ENCODE measurements around the gene FXYD7.
A peak's percentile ranks its signal among the peaks of the same experiment; 100 is the strongest.
"Not testable (repeated sequence)": the region's sequence is repeated elsewhere in the genome, so short reads cannot be mapped to it uniquely, and the experiment has no call there.

The FXYD7 gene

DNA sequence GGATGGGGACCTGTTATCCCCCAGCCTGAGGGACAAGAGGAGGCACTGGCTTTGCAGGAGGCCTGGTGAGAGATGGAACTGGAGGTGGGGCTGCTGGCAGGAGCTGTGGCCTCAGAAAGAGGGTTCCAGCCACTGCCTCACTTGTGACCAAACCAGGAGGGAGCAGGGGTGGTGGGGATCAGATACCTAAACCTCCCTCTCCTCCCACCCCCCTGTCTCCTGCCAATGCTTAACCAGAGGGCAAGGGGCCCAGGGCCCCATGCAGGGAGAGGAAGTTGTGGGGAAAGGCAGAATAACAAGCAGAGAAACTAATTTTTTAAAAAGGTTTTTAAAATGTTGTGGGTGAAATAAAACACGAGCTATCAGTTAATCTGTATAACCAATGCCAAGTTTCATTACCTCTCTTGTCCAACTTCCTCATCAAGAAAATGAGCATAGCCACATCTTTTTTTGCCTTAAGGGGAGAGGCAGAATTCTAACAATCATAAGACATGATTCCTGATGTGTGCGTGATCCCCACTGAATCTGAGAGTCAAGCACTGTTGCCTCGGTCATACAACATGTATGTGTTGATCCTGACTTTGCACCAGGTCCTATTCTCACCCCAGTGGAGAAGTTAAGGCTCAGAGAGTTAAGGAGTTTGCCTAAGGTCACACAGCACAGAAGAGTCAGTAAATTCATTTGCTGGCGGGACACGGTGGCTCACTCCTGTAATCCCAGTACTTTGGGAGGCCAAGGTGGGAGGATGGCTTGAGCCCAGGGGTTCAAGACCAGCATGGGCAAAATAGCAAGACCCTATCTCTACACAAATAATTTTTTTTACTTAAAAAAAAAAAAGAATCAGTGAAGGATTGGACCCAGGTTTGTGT, 24.4 kb downstream of the FXYD7 start:
- DNase-seq, result no peak

DNA sequence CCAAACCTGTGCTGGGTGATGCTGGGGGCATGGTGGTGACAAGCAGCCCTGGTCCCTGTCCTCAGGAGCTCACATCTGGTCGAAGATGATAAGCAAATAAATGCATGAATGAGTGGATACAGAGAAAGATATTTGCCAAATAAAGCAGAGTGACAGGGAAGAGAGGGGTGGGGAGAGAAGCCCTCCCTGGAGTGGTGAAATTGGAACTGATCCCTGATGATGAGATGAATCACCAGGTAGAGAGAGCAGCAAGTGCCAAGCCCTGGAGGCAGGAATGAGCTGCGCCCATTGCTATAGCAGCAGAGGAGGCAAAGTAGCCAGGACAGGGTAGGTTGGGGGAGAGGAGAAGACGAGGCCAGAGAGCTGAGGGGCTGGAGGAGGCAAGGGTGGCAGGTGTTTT, 25.1 kb downstream of the FXYD7 start:
- peak; percentile 82 for DNase-seq

DNA sequence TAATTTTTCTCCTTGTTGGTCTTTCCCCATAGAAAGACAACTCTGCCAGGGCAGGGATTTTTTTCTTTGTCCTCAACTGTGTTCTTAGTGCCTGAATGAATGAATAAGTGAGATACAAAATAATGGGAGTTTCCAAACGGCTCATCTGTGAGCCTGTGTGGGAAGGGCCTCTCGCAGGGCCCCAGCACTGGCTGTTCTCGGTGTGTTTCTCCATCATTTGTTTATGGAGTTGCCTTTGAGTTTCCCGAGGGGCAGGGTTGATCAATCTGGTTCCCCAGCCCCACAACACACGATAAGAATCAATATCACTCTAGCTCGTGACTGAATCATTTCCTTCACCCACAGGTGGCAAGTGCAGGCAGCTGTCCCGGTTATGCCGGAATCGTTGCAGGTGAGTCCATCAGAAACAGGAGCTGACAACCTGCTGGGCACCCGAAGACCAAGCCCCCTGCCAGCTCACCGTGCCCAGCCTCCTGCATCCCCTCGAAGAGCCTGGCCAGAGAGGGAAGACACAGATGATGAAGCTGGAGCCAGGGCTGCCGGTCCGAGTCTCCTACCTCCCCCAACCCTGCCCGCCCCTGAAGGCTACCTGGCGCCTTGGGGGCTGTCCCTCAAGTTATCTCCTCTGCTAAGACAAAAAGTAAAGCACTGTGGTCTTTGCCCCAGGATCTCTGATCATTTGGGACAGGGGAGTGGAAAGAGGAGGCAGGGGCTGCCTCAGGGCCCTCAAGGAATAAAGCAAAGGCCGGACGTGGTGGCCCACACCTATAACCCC, 26.4 kb downstream of the FXYD7 start:
- no peak for DNase-seq

DNA sequence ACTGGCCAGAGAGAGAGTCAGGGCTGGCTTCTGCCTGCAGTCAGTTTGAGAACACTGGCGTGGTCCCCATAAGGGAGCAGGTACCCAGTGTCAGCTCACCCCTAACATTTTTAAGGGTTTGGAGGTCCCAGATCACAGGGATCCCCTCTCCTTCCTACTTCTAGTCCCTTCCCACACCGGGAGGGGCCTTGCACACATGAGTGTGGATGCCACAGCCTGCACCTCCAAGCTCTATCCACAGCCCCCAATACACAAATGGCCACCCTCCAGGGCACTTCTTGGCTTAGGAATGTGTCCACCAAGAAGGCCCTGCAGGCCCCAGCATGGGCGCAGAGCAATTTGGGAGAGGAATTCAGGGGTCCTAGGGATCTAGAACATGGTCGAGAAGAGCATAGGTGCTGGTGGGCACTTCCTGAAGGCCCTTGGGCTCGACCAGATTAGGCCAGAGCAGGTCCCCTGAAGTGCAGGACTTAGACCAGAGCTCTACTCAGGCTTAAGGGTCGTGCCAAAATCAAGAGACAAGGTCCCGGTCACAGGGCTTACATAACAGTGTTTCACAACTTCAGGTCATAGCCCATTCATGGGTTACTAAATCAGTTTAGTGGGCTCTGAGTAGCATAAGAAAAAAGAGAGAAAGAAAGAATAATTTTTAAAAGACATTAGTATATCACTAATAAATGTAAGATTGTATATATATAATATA, 27.5 kb downstream of the FXYD7 start:
- no peak for DNase-seq

DNA sequence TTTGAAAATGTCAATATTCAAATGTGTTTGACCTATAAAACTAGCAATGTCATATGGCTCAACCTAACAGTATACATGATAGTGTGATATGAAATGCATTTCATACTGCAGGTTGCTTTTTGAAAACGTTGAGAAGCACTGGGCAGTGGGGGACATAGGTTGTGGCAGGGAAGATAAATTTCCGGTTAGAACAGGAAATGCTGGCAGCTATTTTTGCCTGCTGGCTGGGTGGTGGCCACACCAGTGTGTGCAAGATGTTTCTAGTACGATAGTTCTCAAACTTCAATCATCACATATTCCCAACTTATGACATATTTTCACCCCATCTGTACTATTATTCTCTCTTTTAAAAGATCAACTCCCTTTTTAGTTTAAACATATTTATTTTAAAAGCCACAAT, 28.7 kb downstream of the FXYD7 start:
- DNase-seq, result no peak

DNA sequence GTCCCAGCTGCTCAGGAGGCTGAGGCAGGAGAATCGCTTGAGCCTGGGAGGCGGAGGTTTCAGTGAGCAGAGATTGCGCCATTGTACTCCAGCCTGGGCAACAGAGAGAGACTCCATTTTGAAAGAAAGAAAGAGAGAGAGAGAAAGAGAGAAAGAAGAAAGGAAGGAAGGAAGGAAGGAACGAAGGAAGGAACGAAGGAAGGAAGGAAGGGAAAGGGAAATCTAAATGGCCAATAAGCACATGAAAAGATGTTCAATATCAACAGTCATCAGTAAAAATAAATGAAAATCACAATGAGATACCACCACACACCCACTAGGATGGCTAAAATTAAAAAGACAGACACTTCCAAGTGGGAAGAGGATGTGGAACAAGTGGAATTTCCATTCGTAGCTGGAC, 31.2 kb downstream of the FXYD7 start:
- no peak for DNase-seq

DNA sequence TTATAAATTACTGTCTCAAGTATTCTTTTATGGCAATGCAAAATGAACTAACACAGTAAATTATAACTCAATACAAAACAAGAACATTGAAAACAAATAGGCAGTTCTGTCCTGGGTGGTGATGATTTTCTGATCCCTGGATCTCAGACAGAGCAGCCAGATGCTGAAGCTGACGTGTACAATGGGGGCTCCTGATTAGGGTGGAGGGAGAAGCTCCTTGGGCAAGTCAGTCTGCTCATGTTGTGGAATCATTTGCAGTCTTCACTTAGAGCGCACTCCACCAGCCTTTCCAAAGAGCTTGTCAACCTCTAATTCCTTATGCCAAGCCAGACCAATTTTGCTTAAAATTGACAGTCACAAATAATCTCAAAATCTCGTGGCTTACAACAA, 33.1 kb downstream of the FXYD7 start:
- DNase-seq, result no peak

DNA sequence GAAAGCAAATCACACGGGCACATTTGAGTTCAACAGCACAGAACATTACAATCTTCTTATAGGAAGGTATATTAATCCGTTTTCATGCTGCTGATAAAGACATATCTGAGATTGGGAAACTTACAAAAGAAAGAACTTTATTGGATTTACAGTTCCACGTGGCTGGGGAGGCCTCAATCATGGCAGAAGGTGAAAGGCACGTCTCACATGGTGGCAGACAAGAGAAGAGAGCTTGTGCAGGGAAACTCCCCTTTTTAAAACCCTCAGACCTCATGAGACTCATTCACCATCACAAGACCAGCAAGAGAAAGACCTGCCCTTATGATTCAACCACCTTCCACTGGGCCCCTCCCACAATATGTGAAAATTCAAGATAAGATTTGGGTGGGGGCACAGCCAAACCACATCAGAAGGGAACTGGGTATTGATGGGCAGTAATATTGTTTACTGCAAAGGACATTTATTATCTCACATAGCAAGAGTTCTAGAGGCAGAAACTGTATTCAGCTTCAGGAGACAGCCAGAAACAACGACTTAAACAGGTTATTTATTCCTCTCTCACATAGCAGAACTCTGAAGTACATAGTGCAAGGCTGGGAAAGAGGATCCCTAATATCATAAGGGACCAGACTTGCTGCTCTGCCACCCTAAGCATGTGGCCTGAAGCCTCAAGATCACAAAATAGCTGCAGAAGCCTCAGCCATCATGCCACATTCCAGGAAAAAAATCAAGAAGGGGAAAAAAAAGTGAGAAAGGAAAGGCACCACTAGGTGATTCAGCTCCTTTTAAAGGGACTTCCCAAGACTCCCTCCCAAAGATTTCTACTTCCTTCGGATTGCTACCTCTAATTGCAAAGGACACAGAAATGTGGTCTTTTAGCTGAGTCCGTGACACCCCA, 34.6 kb downstream of the FXYD7 start:
- no peak for DNase-seq

DNA sequence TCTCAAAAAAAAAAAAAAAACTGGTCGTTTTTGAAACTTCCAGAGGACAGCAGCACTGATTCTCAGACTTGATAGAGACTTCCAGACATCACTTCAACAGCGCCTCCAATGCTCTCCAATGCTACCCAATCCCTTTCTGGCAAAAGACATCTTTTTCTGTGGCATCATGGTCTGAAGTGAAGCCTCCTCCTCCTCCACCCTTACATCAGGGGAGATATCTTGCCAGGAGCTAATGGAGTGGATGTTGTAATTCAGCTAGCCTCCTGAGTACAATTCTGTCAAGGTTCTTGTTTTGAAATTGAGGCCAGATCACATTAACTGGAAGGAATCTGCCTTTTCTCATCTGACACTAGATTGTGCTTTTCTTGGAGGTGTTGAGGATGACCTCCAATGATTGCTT, 35.6 kb downstream of the FXYD7 start:
- no peak for DNase-seq

DNA sequence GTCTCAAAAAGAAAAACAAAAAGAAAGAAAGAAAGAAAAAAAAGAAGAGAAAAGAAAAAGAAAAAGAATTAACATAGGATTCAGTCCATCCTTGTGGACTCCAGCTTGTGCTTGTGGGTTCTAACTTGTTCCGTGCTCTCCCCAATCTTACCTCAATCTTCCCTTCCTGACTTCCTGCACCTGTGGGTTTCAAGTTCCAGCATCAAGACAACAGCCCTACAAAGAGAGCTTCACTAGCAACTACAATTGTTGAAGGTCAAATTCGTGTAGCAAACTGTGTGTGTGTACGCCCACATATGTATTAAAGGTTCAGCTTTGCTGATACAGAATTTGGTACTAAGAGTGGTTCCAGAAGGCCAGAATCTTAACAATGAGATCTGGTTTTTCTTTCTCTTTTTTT, 36.8 kb downstream of the FXYD7 start:
- no peak for DNase-seq

DNA sequence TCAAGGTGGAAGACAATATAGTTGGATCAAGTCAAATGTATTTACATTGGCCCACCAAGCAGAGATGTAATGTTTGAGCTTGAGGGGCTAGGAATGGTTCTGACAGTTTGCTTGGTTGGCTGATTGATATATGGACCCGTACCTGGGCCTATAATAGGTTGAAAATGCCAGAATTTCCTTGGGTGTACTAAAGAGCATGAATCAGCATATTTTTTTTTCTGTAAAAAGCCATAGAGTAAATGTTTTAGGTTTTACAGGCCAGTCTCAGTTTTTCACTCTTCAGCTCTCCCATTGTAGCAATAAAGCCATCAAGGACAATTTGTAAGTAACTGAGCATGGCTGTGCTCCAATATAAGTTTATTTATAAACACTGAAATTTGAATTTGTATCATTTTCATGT, 38.3 kb downstream of the FXYD7 start:
- no peak for DNase-seq

DNA sequence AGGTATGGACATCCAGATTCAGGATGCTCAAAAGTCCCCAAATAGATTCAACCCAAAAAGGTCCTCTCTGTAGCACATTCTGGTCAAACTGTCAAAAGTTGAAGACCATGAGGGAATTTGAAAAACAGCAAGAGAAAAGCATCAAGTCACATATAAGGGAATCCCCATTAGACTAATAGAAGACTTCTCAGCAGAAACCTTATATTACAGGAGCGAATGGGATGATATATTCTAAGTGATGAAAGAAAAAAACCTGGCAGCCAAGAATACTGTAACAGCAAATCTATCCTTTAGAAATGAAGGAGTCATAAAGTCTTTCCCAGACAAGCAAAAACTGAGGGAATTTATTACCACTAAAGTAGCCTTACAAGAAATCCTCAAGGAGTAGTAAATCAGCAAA, 41.2 kb downstream of the FXYD7 start:
- DNase-seq, result no peak

DNA sequence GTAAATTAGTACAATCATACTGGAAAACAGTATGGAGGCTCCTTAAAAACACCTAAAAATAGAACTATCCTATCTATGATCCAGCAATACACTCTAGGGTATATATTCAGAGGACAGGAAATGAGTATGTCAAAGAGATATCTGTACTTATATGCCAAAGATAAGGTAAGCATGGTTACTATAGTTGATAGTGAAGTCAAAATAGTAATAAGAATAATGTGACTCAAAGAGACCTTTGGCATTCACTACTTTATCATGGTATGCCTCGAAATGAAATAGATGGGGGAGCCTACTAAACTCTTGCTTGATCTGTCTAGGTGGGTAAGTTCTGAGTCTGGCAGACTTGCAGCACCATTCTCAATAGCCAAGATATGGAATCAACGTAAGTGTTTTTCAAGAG, 41.8 kb downstream of the FXYD7 start:
- no peak for DNase-seq

DNA sequence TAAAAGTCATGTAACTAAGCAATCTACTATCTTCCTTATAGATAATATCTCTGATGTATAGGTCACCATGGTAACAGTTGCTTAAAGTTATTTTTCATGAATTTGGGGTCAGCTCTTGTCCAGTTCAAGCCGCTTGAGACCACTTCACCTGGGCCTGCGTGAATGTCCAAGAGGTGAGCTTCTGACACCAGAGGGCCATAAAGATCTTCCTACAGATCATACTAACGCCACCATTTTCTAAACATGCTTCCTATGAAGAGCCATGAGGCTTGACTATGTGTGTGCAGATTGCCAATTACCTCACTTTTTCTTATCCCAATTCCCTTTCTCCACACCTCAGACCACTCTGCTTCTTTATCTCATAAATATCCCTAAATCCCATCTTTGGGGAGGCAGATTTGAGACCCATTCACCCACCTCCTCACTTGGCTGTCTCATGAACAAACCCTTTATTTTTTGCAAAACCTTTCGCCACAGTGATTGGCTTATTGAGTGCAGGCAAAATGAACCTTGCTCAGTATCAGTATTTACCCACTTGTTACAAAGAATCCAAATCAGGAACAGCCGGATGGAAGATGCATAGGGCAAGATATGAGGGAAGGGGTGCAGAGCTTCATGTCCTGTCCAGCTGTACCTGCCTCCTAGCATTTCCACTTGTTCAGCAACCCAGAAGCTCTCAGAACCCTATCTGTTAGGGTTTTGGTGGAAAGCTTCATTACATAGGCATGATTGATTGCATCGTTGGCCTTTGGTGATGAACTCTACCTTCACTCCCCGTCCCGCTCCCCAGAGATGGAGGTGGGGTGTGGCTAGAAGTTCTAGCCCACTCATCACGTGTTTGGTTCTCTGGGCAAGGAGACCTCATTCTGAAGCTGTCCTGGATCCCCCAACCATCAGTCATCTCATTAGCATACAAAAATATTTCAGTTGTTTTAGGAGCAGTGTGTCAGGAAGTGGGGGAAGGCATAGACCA, 51.2 kb downstream of the FXYD7 start:
- no peak for DNase-seq

DNA sequence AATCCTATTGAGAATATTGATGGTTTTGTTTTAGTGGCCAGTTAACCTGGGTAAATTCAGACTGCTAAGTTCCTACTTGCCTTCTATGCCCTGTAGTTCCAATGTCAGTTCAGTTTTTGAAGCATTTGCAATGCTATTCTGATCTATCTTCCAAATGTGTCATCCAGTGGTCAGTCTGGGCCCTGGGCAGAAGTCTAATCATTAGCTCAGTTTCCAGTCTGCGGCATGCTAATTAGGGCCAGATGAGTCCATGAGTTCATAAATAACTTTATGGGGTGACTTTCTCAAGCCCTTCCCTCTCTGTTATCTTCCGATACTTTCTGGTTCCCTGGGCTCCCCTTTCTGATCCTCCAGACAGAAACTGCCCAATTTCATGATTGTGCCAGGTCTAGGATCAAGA, 52.8 kb downstream of the FXYD7 start:
- DNase-seq, result no peak

DNA sequence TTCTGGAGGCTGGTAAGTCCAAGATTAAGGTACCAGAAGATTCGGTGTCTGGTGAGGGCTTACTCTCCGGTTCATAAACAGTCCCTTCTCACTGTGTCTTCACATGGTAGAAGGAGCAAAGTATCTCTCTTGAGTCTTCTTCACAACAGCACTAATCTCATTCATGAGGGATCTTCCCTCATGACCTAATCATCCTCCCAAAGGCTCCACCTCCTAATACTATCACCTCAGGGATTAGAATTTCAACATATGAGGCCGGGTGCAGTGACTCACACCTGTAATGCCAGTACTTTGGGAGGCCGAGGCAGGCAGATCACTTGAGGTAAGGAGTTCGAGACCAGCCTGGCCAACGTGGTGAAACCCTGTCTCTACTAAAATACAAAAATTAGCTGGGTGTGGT, 53.8 kb downstream of the FXYD7 start:
- not testable (repeated sequence) for DNase-seq

DNA sequence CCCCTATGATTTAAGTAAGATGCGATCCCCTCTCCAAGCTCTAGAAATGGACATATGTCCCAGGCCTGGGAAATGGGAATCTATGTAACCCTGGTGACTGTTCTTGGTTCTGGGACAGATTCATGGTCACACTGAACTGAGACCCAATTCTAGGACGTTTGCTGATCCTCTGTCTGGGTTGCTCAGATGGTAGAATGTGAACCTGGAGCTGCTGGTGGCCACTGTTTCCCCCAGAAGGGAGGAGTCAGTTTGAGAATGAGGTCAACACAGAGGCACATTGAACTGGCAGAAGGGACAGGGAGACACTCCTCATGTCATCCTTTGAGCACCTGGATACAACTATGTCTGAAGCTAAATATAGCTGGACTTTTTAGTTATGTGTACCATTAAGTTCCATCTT, 56.4 kb downstream of the FXYD7 start:
- no peak for DNase-seq

DNA sequence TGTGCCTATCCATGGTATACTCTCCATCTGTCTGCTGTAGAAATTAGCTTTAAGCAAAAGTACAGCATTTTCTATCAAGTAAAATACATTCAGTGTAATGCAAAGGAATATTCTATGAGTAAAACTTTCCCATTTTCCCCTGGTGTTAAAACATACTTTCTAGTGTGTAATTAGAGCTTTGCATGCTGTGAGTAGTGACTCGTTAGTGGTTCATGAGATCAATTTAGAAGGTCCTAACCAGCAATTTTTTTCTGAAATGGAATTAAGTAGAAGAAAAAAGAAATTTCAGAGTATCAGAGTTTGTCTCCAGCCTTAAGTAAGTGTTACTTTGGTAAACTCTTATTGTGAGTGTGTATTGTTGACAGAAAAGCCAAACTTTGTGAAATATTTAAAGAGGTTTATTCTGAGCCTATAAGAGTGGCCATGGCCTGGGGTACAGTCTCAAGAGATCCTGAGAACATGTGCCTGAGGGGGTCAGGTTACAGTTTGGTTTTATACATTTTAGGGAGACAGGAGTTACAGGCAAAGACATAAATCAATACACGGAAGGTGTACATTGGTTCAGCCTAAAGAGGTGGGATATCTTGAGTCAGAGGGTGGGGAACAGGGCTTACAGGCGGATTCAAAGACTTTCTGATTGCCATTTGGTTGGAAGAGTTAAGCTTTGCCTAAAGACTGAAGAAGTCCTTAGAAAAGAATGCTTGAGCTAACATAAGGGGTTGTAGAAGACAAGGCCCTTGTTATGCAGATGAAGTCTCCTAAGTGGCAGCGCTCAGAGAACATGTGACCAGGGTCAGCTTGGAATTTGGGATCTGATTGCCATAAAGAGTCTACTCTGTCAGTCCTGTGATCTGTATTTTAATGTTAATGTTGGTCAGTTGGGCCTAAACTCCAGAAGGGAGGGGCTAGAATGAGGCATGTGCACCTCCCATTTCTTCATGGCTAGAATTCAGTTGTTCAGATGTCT, 60.0 kb downstream of the FXYD7 start:
- no peak for DNase-seq
